Panc1 (cell line): Measurements from ENCODE around the gene SIRT5.

ENCODE experiments used
- POLR2AphosphoS5 ChIP-seq: IDR thresholded peaks from 2 replicates; pipeline ENCODE4 v1.6.1; 2012; ENCODE audit warnings: mild to moderate bottlenecking, low read depth, low read length, moderate library complexity
- TCF7L2 ChIP-seq: IDR thresholded peaks from 2 replicates; pipeline ENCODE4 v1.6.1; 2011; ENCODE audit warnings: mild to moderate bottlenecking, low read depth, low read length, inconsistent platforms
- TF ChIP-seq, protein P1 (sequence below): fragments of 450-650 bp; IDR thresholded peaks from 2 replicates; pipeline ENCODE4 v1.5.1; 2017; ENCODE audit warnings: mild to moderate bottlenecking
- TF ChIP-seq, protein P2 (sequence below), 2 experiments: IDR thresholded peaks; 2 replicates each; pipeline ENCODE4 v1.6.1; 2011 to 2012; ENCODE audit warnings: low read depth in 2 of 2, control low read depth in 1 of 2, low read length in 1 of 2, mild to moderate bottlenecking in 1 of 2, moderate library complexity in 1 of 2; ENCODE audit not compliant: insufficient read depth in 1 of 2

DNA sequence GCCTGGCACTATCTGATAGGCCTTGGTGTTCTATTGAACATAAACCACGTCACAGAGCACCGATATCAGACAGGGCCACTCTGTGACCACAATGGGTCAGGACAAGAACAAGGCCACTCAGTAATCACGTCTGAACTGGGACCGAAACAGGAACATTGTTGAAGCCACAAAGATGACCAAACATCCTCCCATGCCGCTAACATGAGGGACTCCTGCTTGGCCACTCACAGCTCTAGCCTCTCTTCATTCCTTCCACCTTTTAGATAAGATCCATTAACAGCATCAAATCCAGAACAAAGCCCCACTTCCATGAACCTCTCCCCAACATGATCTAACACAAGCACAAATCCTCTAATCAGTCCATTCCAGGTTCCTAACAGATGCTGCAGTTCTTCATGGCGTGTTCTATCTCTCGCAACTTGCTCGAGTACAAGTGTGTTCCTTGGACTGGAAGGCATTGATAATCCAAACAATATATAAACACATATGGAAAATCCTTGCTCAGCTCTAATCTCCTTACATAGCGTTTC lies 7.4 kb downstream of the SIRT5 start:
- TF ChIP-seq POLR2AphosphoS5 (no peak), TCF7L2 (no peak)
- TF ChIP-seq, protein P1, sequence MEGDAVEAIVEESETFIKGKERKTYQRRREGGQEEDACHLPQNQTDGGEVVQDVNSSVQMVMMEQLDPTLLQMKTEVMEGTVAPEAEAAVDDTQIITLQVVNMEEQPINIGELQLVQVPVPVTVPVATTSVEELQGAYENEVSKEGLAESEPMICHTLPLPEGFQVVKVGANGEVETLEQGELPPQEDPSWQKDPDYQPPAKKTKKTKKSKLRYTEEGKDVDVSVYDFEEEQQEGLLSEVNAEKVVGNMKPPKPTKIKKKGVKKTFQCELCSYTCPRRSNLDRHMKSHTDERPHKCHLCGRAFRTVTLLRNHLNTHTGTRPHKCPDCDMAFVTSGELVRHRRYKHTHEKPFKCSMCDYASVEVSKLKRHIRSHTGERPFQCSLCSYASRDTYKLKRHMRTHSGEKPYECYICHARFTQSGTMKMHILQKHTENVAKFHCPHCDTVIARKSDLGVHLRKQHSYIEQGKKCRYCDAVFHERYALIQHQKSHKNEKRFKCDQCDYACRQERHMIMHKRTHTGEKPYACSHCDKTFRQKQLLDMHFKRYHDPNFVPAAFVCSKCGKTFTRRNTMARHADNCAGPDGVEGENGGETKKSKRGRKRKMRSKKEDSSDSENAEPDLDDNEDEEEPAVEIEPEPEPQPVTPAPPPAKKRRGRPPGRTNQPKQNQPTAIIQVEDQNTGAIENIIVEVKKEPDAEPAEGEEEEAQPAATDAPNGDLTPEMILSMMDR = no peak
- TF ChIP-seq, protein P2, sequence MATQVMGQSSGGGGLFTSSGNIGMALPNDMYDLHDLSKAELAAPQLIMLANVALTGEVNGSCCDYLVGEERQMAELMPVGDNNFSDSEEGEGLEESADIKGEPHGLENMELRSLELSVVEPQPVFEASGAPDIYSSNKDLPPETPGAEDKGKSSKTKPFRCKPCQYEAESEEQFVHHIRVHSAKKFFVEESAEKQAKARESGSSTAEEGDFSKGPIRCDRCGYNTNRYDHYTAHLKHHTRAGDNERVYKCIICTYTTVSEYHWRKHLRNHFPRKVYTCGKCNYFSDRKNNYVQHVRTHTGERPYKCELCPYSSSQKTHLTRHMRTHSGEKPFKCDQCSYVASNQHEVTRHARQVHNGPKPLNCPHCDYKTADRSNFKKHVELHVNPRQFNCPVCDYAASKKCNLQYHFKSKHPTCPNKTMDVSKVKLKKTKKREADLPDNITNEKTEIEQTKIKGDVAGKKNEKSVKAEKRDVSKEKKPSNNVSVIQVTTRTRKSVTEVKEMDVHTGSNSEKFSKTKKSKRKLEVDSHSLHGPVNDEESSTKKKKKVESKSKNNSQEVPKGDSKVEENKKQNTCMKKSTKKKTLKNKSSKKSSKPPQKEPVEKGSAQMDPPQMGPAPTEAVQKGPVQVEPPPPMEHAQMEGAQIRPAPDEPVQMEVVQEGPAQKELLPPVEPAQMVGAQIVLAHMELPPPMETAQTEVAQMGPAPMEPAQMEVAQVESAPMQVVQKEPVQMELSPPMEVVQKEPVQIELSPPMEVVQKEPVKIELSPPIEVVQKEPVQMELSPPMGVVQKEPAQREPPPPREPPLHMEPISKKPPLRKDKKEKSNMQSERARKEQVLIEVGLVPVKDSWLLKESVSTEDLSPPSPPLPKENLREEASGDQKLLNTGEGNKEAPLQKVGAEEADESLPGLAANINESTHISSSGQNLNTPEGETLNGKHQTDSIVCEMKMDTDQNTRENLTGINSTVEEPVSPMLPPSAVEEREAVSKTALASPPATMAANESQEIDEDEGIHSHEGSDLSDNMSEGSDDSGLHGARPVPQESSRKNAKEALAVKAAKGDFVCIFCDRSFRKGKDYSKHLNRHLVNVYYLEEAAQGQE (IDR thresholded peaks at IDR 0.05; ENCODE audit: insufficient read depth in 1 of 2, low read depth in 2 of 2, low read length in 1 of 2) = no peak
